Measurements from ENCODE around the gene NRCAM.

- TF ChIP-seq FOXK2 (IDR thresholded peaks at IDR 0.05) (no peak), ARNT (IDR thresholded peaks at IDR 0.05) (no peak), BHLHE40 (IDR thresholded peaks at IDR 0.05; ENCODE audit: borderline replicate concordance) (no peak), ELF4 (IDR thresholded peaks at IDR 0.05) (no peak), LEF1 (IDR thresholded peaks at IDR 0.05; ENCODE audit: borderline replicate concordance) (no peak), SP1 (IDR thresholded peaks at IDR 0.05) (no peak)
Measured at GRCh38 chr7:108120196-108120595, 336.0 kb downstream of the NRCAM start.
